K562 (cell line): ENCODE data around the gene OCIAD2. TPM values are rescaled to one million over a fixed set of nuclear protein-coding genes. Genes with fewer than 3 reads are reported as not detected.

Experiments
- ATAC-seq: fragments of 200-7000 bp; cut with Tn5 transposase; 3 replicates; pipeline ENCODE4 v1.9.1; 2020; ENCODE audit warnings: moderate library complexity
- BruUV-seq: library from RNA; stranded (reverse); fragments of 400-500 nt; replicated peaks from 2 replicates; lab custom pipeline; 2021; lab: Mats Ljungman, UMichigan
- CTCF ChIA-PET: fragments of 300-600 bp; formaldehyde crosslinking; extraction: SDS; loops from one replicate; lab custom pipeline; 2021; ENCODE audit warnings: low intra/inter-chr PET ratio; lab: Yijun Ruan, JAX
- POLR2A ChIA-PET: fragments of 300-600, 350-650 bp; sonication (Branson Sonifier 250); formaldehyde crosslinking; extraction: SDS; loops from one replicate; lab custom pipeline; 2021; ENCODE audit warnings: antibody characterized with exemption, inconsistent platforms; lab: Yijun Ruan, JAX
- DNase-seq, 4 experiments: peaks; one replicate each; pipeline versions ENCODE4 v3.0.0 to v3.0.0-alpha.2; 2011 to 2018; ENCODE audit warnings: low spot score in 3 of 4, mixed read lengths in 3 of 4; ENCODE audit errors: extremely low read depth in 1 of 4
- FAIRE-seq: peaks from 2 replicates; lab custom pipeline; 2011; peaks lifted over from hg19 to GRCh38; lab: Jason Lieb, UNC
- H2AFZ ChIP-seq: 2 replicates; pipeline ENCODE4 v1.6.0; 2011; ENCODE audit warnings: low read depth, low read length, control low read depth, inconsistent platforms
- H3K27ac ChIP-seq: fragments of 200-600 bp; 3 replicates; pipeline ENCODE4 v1.8.0; 2011; ENCODE audit warnings: low read depth, mild to moderate bottlenecking, control low read depth, inconsistent platforms, low read length, moderate library complexity, mixed read lengths; ENCODE audit errors: extremely low read depth
- H3K27me3 ChIP-seq, 2 experiments: fragments of 300-600 bp in 1 of 2; 2 replicates in 1 of 2; 3 replicates in 1 of 2; pipeline versions ENCODE4 v1.6.0 to v1.8.0; 2011; ENCODE audit warnings: inconsistent platforms in 2 of 2, low read length in 2 of 2, mild to moderate bottlenecking in 1 of 2, mixed read lengths in 1 of 2, moderate library complexity in 1 of 2; ENCODE audit not compliant: control insufficient read depth in 2 of 2, insufficient read depth in 2 of 2
- H3K36me3 ChIP-seq: fragments of 300-600 bp; 3 replicates; pipeline ENCODE4 v1.8.0; 2011; ENCODE audit warnings: mild to moderate bottlenecking, low read length, inconsistent platforms; ENCODE audit not compliant: control insufficient read depth, insufficient read depth
- H3K4me1 ChIP-seq, 2 experiments: fragments of 200-600 bp in 1 of 2; replicated peaks in 1 of 2; 2 replicates in 1 of 2; 3 replicates in 1 of 2; pipeline versions ENCODE4 v1.5.1 to v1.8.0; 2011; ENCODE audit warnings: inconsistent platforms in 2 of 2, low read length in 2 of 2, mild to moderate bottlenecking in 1 of 2, mixed read lengths in 1 of 2, moderate library complexity in 1 of 2; ENCODE audit not compliant: control insufficient read depth in 2 of 2, insufficient read depth in 2 of 2
- H3K4me2 ChIP-seq: 2 replicates; pipeline ENCODE4 v1.6.1; 2011; ENCODE audit warnings: low read length, control low read depth, inconsistent platforms, mixed read lengths; ENCODE audit not compliant: insufficient read depth
- H3K4me3 ChIP-seq: fragments of 200-600 bp; sonication (generic), shearing (Covaris generic); 2 replicates; pipeline ENCODE4 v1.5.1; 2016; ENCODE audit warnings: control low read depth, inconsistent platforms
- H3K79me2 ChIP-seq: fragments of 200-600 bp; 3 replicates; pipeline ENCODE4 v1.8.0; 2011; ENCODE audit warnings: low read length, inconsistent platforms; ENCODE audit not compliant: control insufficient read depth, insufficient read depth
- H3K9ac ChIP-seq, 2 experiments: 2 replicates each; pipeline versions ENCODE4 v1.6.0 to v1.6.1; 2011; ENCODE audit warnings: low read depth in 2 of 2, low read length in 2 of 2, control low read depth in 1 of 2, inconsistent platforms in 1 of 2, mild to moderate bottlenecking in 1 of 2, mixed read lengths in 1 of 2; ENCODE audit not compliant: insufficient read depth in 1 of 2
- H3K9me1 ChIP-seq: one replicate; pipeline ENCODE4 v1.6.0; 2011; ENCODE audit warnings: inconsistent platforms, mild to moderate bottlenecking, low read length, moderate library complexity; ENCODE audit not compliant: control insufficient read depth, insufficient read depth
- H3K9me3 ChIP-seq: replicated peaks from 2 replicates; pipeline ENCODE4 v1.5.1; 2011; ENCODE audit warnings: low read depth, low read length, inconsistent platforms; ENCODE audit not compliant: control insufficient read depth, insufficient read depth
- H4K20me1 ChIP-seq: replicated peaks from 2 replicates; pipeline ENCODE4 v1.6.1; 2011; ENCODE audit warnings: low read length, inconsistent platforms, mixed read lengths; ENCODE audit not compliant: control insufficient read depth, insufficient read depth
- CCNT2 ChIP-seq: IDR thresholded peaks from 2 replicates; pipeline ENCODE4 v1.6.1; 2011; ENCODE audit warnings: borderline replicate concordance, low read depth, mild to moderate bottlenecking, moderate library complexity, mixed read lengths, low read length; ENCODE audit not compliant: insufficient read length; ENCODE audit errors: extremely low read depth
- HEY1 ChIP-seq: fragments of 250-450 bp; sonication (Bioruptor Pico); IDR thresholded peaks from 2 replicates; pipeline ENCODE4 v1.5.0; 2020; ENCODE audit warnings: mild to moderate bottlenecking, moderate library complexity, borderline replicate concordance
- PCBP1 ChIP-seq: fragments of 200-400 bp; formaldehyde crosslinking; IDR thresholded peaks from 2 replicates; pipeline ENCODE4 v1.6.1; 2018; ENCODE audit warnings: mild to moderate bottlenecking, low read depth, low read length; ENCODE audit not compliant: poor library complexity, severe bottlenecking
- WGBS: fragments of 100-300 bp; shearing (Covaris generic); methylation state at CpG from one replicate; pipeline ENCODE4 v1.1.6; 2016; ENCODE audit warnings: low coverage, mixed read lengths; ENCODE audit not compliant: insufficient coverage; ENCODE audit errors: missing lambda C conversion rate; 5-methylcytosine and 5-hydroxymethylcytosine counted together
- in situ Hi-C: fragments of 300-500 bp; cut with MboI; formaldehyde crosslinking; loops from 4 replicates; pipeline ENCODE4 v1.15.0; 2018; ENCODE audit warnings: inconsistent platforms, mixed read lengths
- intact Hi-C: fragments of 100-400 bp; cut with micrococcal nuclease; formaldehyde crosslinking; loops from 2 replicates; pipeline ENCODE4 v1.14.2; 2022
- polyA plus RNA-seq, 8 experiments: library from polyadenylated mRNA; depleted of rRNA in 4 of 8; stranded (reverse) in 5 of 8; unstranded in 3 of 8; fragments of >200 nt; fragmentation: Nextera tagmentation in 2 of 8; fragmentation: Illumina TruSeq in 1 of 8; extraction: Ambion mirVana in 2 of 8; extraction: Trizol in 1 of 8; gene quantifications; 2 replicates each; pipeline versions ENCODE4 v1.2.1 to v1.2.3, GENCODE V29; 2011 to 2014; ENCODE audit warnings: inconsistent platforms in 1 of 8, missing spikeins in 1 of 8
- total RNA-seq, 7 experiments: library from RNA; depleted of rRNA in 6 of 7; stranded (reverse); fragments of >200 nt in 6 of 7; fragmentation: Illumina TruSeq in 2 of 7; extraction: Trizol in 2 of 7; gene quantifications; 2 replicates each; pipeline versions ENCODE4 v1.2.1 to v1.2.3, GENCODE V29; 2011 to 2021; ENCODE audit warnings: low replicate concordance in 1 of 7
- TF ChIP-seq, protein P1 (sequence below): sonication (generic); formaldehyde crosslinking; IDR thresholded peaks from 2 replicates; pipeline ENCODE4 v1.5.0; 2020; ENCODE audit warnings: missing genetic modification reagents
- TF ChIP-seq, protein P2 (sequence below), 2 experiments: fragments of 450-650 bp; IDR thresholded peaks; 2 replicates each; pipeline ENCODE4 v1.6.1; 2016; ENCODE audit warnings: mild to moderate bottlenecking in 2 of 2, borderline replicate concordance in 1 of 2, low read depth in 1 of 2, moderate library complexity in 1 of 2

OCIAD2 gene
- total and polyA plus RNA-seq, 9 of the 15 experiments (the other 6 are each of a cell fraction or from before 2014, with no cell fraction given) = 0.11 to 0.98 TPM; not detected in 7

DNA sequence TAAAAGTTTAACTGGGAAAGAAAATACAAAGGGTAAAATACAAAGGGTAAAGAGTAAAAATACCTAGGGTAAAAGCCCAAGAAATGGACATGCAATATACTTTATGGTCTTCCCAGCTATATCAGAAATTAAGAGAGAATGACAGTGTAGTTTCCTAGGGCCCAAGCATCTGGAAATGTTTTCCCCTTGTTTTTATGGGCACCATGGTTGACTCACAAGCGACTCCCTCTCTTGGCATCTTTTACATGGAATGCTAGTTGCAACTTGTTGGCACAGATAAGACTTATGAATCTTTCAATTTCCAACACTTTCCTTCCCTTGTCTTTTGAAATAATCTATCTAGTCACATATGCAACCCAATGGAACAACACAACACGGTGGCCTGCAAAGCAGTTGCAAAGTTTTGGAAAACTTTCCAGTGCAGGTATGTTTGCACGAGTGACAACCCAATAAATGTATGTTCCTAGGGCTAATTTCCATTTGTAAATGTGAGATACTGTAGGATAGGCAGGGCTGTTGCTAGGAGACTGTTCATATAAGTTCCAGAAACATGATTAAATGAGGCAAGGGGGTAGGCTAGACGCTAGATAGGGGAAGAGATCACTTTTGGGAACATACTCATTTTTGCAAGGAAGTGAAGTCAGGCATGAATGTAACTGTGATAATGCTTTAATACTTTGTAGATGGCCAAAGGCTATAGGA lies 43.1 kb upstream of the OCIAD2 start:
- no peaks in the 10 kb centered on the region for H3K9me3 ChIP-seq
- in situ Hi-C loops = no loop called here
- no TSS peak for BruUV-seq
- ATAC-seq = no peak
- no peak overlapping the region for H3K4me2 ChIP-seq
- H3K27me3 ChIP-seq = no peaks in the 10 kb centered on the region
- H3K79me2 ChIP-seq = no peaks in the 10 kb centered on the region
- no peak for FAIRE-seq
- TF ChIP-seq, protein P1, sequence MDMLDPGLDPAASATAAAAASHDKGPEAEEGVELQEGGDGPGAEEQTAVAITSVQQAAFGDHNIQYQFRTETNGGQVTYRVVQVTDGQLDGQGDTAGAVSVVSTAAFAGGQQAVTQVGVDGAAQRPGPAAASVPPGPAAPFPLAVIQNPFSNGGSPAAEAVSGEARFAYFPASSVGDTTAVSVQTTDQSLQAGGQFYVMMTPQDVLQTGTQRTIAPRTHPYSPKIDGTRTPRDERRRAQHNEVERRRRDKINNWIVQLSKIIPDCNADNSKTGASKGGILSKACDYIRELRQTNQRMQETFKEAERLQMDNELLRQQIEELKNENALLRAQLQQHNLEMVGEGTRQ (CRISPR knock-in tag) = no peak
- TF ChIP-seq PCBP1 (no peak), HEY1 (CRISPR knock-in tag) (no peak)
- POLR2A ChIA-PET = no interaction called here
- no peaks in the 10 kb centered on the region for H4K20me1 ChIP-seq
- no peak for DNase-seq
- H3K36me3 ChIP-seq = no peaks in the 10 kb centered on the region
- CTCF ChIA-PET = no interaction called here
- no peaks in the 10 kb centered on the region for H3K9me1 ChIP-seq
- no peak overlapping the region for H3K9ac ChIP-seq
- H2AFZ ChIP-seq = no peak overlapping the region
- intact Hi-C loops = no loop called here
- no peaks in the 10 kb centered on the region for H3K4me1 ChIP-seq
- no peak overlapping the region for H3K4me3 ChIP-seq
- WGBS = 4% methylated on average over 4 of the region's 4 CpGs
- no peak overlapping the region for H3K27ac ChIP-seq

DNA sequence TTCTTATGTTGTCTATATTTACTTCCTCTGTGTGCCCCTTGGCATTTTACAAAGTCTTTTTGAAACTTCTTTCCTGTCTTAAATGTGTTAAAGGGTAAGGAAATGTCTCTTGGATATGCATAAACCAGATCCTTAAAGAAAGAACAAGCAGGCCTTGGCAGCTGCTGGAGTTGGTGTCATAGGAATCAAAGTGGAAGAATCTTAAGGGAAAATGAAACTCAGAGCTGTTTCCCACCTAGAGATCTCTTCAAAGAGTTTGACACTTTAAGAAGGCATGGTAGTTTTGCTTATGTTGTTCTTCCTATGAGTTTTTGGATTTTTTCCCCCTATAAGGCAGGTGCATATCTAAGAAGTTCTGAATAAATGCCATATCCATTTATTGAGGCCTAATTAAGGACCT lies 42.5 kb upstream of the OCIAD2 start:
- Histone ChIP-seq H3K4me3 (no peak overlapping the region), H4K20me1 (no peaks in the 10 kb centered on the region), H3K9me1 (no peaks in the 10 kb centered on the region), H3K27ac (no peak overlapping the region), H3K4me2 (no peak overlapping the region), H2AFZ (no peak overlapping the region; the same call in 1 of the 2 replicates), H3K36me3 (no peaks in the 10 kb centered on the region), H3K79me2 (no peaks in the 10 kb centered on the region), H3K9me3 (no peaks in the 10 kb centered on the region), H3K9ac (no peak overlapping the region), H3K4me1 (no peaks in the 10 kb centered on the region; a peak in 2 of 5 replicates), H3K27me3 (no peaks in the 10 kb centered on the region)
- FAIRE-seq (no peak), DNase-seq (no peak), ATAC-seq (no peak)
- BruUV-seq = no TSS peak
- CTCF ChIA-PET = no interaction called here
- in situ Hi-C loops = no loop called here
- POLR2A ChIA-PET = no interaction called here
- intact Hi-C loops = no loop called here
- no peak for TF ChIP-seq CCNT2
- TF ChIP-seq, protein P2, sequence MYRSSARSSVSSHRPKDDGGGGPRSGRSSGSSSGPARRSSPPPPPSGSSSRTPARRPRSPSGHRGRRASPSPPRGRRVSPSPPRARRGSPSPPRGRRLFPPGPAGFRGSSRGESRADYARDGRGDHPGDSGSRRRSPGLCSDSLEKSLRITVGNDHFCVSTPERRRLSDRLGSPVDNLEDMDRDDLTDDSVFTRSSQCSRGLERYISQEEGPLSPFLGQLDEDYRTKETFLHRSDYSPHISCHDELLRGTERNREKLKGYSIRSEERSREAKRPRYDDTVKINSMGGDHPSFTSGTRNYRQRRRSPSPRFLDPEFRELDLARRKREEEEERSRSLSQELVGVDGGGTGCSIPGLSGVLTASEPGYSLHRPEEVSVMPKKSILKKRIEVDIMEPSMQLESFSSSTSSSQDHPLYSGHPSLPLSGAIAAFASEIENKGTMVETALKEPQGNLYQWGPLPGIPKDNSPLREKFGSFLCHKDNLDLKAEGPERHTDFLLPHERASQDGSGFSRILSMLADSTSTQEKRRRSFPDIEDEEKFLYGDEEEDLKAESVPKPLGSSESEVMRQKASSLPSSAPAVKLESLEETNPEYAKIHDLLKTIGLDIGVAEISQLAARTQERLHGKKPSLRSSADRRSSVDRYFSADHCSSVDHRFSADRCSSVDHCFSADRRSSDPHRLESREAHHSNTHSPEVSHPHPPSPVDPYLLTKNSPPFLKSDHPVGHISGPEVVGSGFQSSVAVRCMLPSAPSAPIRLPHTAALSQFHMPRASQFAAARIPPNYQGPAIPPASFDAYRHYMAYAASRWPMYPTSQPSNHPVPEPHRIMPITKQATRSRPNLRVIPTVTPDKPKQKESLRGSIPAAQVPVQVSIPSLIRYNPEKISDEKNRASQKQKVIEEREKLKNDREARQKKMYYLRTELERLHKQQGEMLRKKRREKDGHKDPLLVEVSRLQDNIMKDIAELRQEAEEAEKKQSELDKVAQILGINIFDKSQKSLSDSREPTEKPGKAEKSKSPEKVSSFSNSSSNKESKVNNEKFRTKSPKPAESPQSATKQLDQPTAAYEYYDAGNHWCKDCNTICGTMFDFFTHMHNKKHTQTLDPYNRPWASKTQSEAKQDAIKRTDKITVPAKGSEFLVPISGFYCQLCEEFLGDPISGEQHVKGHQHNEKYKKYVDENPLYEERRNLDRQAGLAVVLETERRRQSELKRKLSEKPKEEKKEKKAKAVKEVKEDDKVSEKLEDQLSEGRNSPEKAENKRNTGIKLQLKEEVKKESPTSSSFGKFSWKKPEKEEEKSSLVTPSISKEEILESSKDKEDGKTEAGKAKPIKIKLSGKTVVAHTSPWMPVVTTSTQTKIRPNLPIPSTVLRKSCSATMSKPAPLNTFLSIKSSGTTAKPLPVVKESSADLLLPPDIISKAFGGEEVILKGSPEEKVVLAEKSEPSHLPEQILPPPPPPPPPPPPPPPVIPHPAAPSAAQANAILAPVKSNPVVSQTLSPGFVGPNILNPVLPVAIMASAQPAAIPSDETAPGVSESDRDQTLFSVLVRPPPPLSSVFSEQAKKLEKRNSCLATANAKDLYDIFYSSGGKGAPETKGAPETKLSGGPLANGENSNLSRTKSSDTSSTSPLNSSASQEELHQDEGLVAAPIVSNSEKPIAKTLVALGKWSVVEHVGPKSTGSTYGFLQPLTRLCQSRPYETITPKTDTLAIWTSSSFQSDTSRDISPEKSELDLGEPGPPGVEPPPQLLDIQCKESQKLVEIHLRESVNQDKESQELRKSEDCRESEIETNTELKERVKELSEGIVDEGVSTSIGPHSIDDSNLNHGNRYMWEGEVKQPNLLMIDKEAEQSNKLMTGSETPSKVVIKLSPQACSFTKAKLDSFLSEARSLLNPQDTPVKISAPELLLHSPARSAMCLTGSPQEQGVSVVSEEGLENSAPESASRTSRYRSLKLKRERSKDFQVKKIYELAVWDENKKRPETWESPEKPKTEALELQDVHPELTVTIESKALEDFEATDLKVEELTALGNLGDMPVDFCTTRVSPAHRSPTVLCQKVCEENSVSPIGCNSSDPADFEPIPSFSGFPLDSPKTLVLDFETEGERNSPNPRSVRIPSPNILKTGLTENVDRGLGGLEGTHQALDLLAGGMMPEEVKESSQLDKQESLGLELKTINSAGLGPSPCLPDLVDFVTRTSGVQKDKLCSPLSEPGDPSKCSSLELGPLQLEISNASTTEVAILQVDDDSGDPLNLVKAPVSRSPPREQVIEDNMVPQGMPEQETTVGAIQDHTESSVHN (IDR thresholded peaks at IDR 0.05; ENCODE audit: borderline replicate concordance in 1 of 2, low read depth in 1 of 2) = no peak
